GM21717 (cell line): ENCODE measurements around the gene MYH16.
"Not testable (repeated sequence)": the region's sequence is repeated elsewhere in the genome, so short reads cannot be mapped to it uniquely, and the experiment has no call there.

Source experiments
- ATAC-seq: cut with Tn5 transposase; IDR thresholded peaks from one replicate; pipeline ENCODE4 v1.9.1; 2021; ENCODE audit warnings: mild to moderate bottlenecking, moderate library complexity; ENCODE audit not compliant: unreplicated experiment

MYH16 gene

GRCh38 chr7:99257675-99258074 is 15.0 kb upstream of the MYH16 start:
- ATAC-seq: no peak

DNA sequence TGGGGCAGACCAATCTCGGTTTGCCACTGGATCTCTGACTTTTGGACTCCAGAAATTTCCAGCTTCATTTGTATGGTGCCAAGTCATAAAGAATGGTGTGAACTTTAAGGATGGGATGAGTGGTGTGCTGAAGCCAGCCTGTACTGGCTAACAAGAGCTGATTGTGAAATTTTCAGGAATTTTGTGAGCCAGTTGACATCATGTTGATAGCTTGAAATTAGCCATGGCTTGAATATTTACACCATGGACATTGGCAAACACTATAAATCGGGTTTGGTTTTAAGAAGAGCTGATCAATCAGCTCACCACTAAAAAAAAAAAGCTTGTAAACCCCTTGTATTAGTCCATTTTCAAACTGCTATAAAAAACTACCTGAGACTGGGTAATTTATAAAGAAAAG is 14.1 kb upstream of the MYH16 start:
- no peak for ATAC-seq

GRCh38 chr7:99260395-99260794 is 12.2 kb upstream of the MYH16 start:
- no peak for ATAC-seq

GRCh38 chr7:99261646-99262045 is 11.0 kb upstream of the MYH16 start:
- no peak for ATAC-seq

GRCh38 chr7:99265848-99266480 is 6.7 kb upstream of the MYH16 start:
- ATAC-seq: no peak

DNA sequence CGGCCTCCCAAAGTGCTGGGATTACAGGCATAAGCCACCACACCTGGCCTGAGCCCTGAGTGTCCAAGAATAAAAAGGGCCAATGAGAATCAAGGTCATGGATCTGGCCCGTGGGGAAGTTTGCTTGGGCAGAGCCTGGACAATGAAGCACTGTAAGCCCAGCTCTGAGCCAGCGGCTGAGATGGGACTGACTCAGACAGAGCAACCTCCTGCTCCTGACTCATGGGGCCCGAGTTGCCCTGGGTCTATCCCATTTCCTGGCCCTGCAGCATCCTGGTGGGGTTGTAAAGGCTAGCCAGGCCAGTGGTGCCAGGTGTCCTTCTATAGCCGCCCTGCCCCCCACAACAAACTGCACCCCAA is 5.2 kb upstream of the MYH16 start:
- no peak for ATAC-seq

- ATAC-seq: no peak
Observed at GRCh38 chr7:99267841-99268576, 4.6 kb upstream of the MYH16 start.

DNA sequence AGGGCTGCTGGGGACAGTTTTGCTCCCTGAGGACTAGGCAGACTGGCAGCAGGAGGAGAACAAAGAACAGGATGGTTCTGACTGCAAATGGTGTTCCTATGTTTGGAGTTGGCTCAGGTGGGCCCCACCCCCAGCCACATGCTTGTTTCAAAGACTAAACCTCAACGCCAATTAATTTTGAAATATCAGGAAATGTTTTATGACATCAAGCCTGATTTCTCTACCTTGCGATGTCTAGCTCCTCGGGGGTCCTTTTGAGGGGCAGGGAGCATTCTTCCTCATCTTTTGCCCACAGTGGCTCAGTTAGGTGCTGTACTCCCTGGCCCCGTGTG is 4.1 kb upstream of the MYH16 start:
- no peak for ATAC-seq

DNA sequence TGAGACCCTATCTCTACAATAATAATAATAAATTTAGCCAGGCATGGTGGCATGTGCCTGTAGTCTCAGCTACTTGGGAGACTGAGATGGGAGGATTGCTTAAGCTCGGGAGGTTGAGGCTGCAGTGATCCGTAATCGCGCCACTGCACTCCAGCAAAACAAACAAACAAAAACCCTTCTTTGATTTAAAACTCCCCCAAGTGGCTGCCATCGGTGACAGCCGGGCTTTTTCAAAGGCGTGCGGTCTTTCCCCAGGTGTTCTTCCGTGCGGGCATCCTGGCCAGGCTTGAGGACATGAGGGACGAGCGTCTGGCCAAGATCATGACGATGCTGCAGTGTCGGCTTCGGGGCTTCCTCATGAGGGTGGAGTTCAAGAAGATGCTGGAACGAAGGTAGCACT is 1.9 kb upstream of the MYH16 start:
- no peak for ATAC-seq

DNA sequence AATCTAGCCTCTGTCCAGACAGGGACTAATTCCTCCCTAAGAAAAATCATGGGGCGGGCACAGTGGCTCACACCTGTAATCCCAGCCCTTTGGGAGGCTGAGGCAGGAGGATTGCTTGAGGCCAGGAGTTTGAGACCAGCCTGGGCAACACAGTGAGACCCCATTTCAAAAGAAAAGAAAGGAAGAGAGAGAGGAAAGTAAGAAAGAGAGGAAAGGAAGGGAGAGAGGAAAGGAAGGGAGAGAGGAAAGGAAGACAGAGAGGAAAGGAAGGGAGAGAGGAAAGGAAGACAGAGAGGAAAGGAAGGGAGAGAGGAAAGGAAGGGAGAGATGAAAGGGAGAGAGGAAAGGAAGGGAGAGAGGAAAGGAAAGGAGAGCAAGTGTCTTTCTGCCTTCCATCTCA is 922 bp downstream of the MYH16 start:
- ATAC-seq: not testable (repeated sequence)

- ATAC-seq: not testable (repeated sequence)
Observed at GRCh38 chr7:99274908-99275307, 2.3 kb downstream of the MYH16 start.

- no peak for ATAC-seq
Observed at GRCh38 chr7:99275496-99275895, 2.9 kb downstream of the MYH16 start.

- no peak for ATAC-seq
Observed at GRCh38 chr7:99278180-99278579, 5.5 kb downstream of the MYH16 start.

GRCh38 chr7:99284165-99284564 is 11.5 kb downstream of the MYH16 start:
- ATAC-seq: not testable (repeated sequence)

GRCh38 chr7:99287779-99288534 is 15.3 kb downstream of the MYH16 start:
- no peak for ATAC-seq

DNA sequence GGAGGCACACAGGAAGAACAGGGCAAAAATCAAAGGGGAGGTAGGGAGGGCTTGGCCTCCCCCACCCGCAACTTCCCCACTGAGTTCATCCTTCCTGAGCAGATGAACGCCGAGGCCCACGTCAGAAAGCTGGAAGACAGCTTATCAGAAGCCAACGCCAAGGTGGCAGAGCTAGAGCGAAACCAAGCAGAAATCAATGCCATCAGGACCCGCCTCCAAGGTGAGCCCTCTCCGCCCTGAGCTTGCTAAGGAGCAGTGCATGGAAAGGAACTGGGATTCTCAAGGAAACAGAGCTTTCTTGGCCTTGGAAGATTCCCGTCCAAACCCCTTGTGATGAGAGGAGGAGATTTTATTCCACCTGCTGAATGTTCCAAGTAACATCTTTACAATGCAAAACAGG is 16.5 kb downstream of the MYH16 start:
- ATAC-seq: no peak

DNA sequence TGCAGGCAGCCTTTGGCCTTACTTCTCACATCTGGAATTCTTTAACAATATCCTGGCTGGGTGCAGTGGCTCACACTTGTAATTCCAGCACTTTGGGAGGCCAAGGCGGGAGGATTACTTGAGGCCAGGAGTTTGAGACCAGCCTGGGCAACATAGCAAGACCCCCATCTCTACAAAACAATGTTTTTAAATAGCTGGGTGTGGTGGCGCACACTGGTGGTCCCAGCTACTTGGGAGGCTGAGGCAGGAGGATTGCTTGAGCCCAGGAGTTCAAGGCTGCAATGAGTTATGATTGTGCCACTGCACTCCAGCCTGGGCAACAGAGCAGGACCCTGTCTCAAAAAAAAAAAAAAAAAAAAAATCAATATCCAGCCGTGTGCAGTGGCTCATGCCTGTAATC is 17.5 kb downstream of the MYH16 start:
- not testable (repeated sequence) for ATAC-seq

DNA sequence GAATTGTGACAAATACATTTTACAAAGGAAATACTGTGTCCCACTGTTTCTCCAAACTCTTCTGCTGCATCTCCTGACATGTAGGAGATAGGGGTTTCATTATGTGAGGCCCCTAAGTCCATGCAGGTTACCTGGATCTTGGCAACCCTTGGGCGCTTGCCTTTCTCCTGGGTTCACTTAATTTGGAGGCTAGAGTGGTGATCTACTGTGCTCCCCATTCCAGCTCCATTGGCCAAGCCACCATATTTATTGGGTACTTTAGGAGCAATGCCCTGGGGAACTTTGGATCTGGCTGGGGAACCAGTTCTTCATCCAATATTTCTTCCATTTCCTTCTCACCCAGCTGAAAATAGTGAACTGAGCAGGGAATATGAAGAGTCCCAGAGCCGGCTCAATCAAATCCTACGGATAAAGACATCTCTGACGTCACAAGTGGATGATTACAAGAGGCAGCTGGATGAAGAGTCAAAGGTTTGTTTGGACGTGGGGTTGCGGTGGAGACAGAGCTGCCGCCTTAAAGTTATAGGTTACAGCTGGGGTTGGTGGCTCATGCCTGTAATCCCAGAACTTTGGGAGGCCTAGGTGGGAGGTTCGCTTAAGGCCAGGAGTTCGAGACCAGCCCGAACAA is 18.5 kb downstream of the MYH16 start:
- ATAC-seq: no peak

- ATAC-seq: no peak
Observed at GRCh38 chr7:99292127-99292526, 19.5 kb downstream of the MYH16 start.

- no peak for ATAC-seq
Observed at GRCh38 chr7:99293167-99293566, 20.5 kb downstream of the MYH16 start.

DNA sequence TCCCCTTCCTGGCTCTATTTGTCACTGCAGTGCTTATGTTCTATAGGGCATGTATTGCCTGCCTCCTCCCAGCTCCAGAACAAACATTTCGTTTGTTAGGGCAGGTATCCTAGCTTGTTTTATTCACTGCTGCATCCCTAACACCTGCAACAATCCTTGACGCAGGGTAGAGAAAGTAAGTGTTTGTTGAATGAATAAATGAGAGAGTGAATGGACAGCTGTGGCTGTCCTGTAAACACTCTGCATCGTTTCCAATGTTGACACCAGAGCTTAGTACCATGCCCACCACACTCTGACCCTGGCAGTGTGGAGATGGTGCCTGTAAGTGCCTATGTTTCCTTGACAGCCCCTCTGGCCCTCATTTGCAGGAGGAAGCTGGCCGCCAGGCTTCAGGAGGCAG is 21.0 kb downstream of the MYH16 start:
- ATAC-seq: no peak

GRCh38 chr7:99296471-99296870 is 23.8 kb downstream of the MYH16 start:
- ATAC-seq: no peak
